HL-60 (cell line): ENCODE measurements around the gene SERPINA9.

Source experiments
- CTCF ChIP-seq: IDR thresholded peaks from one replicate; pipeline ENCODE4 v1.5.1; 2011; ENCODE audit warnings: low read length, control low read depth, inconsistent platforms; ENCODE audit not compliant: insufficient read depth
- POLR2AphosphoS5 ChIP-seq: IDR thresholded peaks from 2 replicates; pipeline ENCODE4 v1.6.1; 2012; ENCODE audit warnings: low read depth
- REST ChIP-seq: IDR thresholded peaks from 2 replicates; pipeline ENCODE4 v1.6.1; 2012; ENCODE audit warnings: low read depth; ENCODE audit not compliant: insufficient replicate concordance

GRCh38 chr14:94467728-94468520 is 8.1 kb downstream of the SERPINA9 start:
- TF ChIP-seq POLR2AphosphoS5 (no peak), CTCF (no peak), REST (no peak)
